HCT116 (cell line): Measurements from ENCODE around the gene GPR52. TPM values are rescaled to one million over a fixed set of nuclear protein-coding genes. Genes with fewer than 3 reads are reported as not detected.

Experiments used
- ATAC-seq: fragments of 200-7000 bp; cut with Tn5 transposase; 2 replicates; pipeline ENCODE4 v1.9.1; 2020; ENCODE audit warnings: mild to moderate bottlenecking, moderate library complexity
- BruUV-seq: library from RNA; stranded (reverse); fragments of 400-500 nt; replicated peaks from 2 replicates; lab custom pipeline; 2021; lab: Mats Ljungman, UMichigan
- CTCF ChIA-PET: fragments of 300-600 bp; sonication (Branson Sonifier 250); formaldehyde crosslinking; loops from one replicate; lab custom pipeline; 2021; ENCODE audit warnings: antibody characterized with exemption; lab: Charles Lee
- POLR2A ChIA-PET: fragments of 300-600, 350-600 bp; sonication (Branson Sonifier 250); formaldehyde crosslinking; loops from one replicate; lab custom pipeline; 2021; ENCODE audit warnings: antibody characterized with exemption; lab: Charles Lee
- RAD21 ChIA-PET, 2 experiments: fragments of 300-600 bp; sonication (Branson Sonifier 250); formaldehyde crosslinking; loops; one replicate each; lab custom pipeline; 2023; ENCODE audit warnings: low total read pairs in 2 of 2; ENCODE audit not compliant: uncharacterized antibody in 2 of 2, unreplicated experiment in 2 of 2, low non-redundant PET in 1 of 2; lab: Charles Lee
- DNase-seq: peaks from one replicate; pipeline ENCODE4 v3.0.0-alpha.2; 2010; ENCODE audit warnings: low read depth, low spot score
- H2AFZ ChIP-seq: fragments of 200-600 bp; shearing (Covaris generic), sonication (generic); 2 replicates; pipeline ENCODE4 v1.6.1; 2017; ENCODE audit warnings: low read depth, mixed run types, mixed read lengths, antibody characterized with exemption, low read length; ENCODE audit not compliant: poor library complexity, severe bottlenecking
- H3K27ac ChIP-seq: 2 replicates; pipeline ENCODE4 v1.5.1; 2012; ENCODE audit warnings: low read depth, low read length
- H3K27me3 ChIP-seq: fragments of 200-600 bp; sonication (generic); 2 replicates; pipeline ENCODE4 v1.6.1; 2016; ENCODE audit warnings: mixed run types, low read length, mixed read lengths; ENCODE audit not compliant: insufficient read depth
- H3K36me3 ChIP-seq, 2 experiments: fragments of 200-500 bp in 1 of 2; fragments of 200-600 bp in 1 of 2; sonication (Bioruptor generic) in 1 of 2; sonication (generic) in 1 of 2; 2 replicates each; pipeline versions ENCODE4 v1.5.1 to v1.6.1; 2014 to 2016; ENCODE audit warnings: low read length in 2 of 2, inconsistent platforms in 1 of 2, mixed read lengths in 1 of 2, mixed run types in 1 of 2; ENCODE audit not compliant: insufficient read depth in 2 of 2, control insufficient read depth in 1 of 2
- H3K4me1 ChIP-seq, 2 experiments: fragments of 200-600 bp in 1 of 2; sonication (generic) in 1 of 2; 2 replicates each; pipeline versions ENCODE4 v1.5.1 to v1.6.1; 2012 to 2017; ENCODE audit warnings: low read length in 2 of 2, inconsistent platforms in 1 of 2, mild to moderate bottlenecking in 1 of 2, mixed read lengths in 1 of 2, mixed run types in 1 of 2, moderate library complexity in 1 of 2; ENCODE audit not compliant: insufficient read depth in 2 of 2, control insufficient read depth in 1 of 2
- H3K4me2 ChIP-seq: fragments of 200-600 bp; sonication (generic); 2 replicates; pipeline ENCODE4 v1.6.1; 2017; ENCODE audit warnings: mixed run types, low read length, mixed read lengths
- H3K4me3 ChIP-seq, 2 experiments: fragments of 200-600 bp in 1 of 2; sonication (generic) in 1 of 2; replicated peaks in 1 of 2; 2 replicates each; pipeline ENCODE4 v1.5.1; 2011 to 2016; ENCODE audit warnings: low read length in 2 of 2, control low read depth in 1 of 2, low read depth in 1 of 2, mild to moderate bottlenecking in 1 of 2, mixed read lengths in 1 of 2, mixed run types in 1 of 2
- H3K79me2 ChIP-seq: fragments of 200-600 bp; sonication (generic); 2 replicates; pipeline ENCODE4 v1.6.1; 2017; ENCODE audit warnings: mild to moderate bottlenecking, mixed run types, low read length, moderate library complexity, mixed read lengths; ENCODE audit not compliant: insufficient read depth
- H3K9ac ChIP-seq: fragments of 200-600 bp; sonication (generic); 2 replicates; pipeline ENCODE4 v1.6.1; 2016; ENCODE audit warnings: low read length, mixed read lengths
- H3K9me2 ChIP-seq: fragments of 200-600 bp; sonication (generic), shearing (Covaris generic); 2 replicates; pipeline ENCODE4 v1.6.1; 2017; ENCODE audit warnings: mixed run types, mild to moderate bottlenecking, moderate library complexity; ENCODE audit not compliant: insufficient read depth
- H3K9me3 ChIP-seq, 2 experiments: fragments of 200-500 bp in 1 of 2; fragments of 200-600 bp in 1 of 2; sonication (Bioruptor generic) in 1 of 2; sonication (generic) in 1 of 2; 2 replicates each; pipeline ENCODE4 v1.6.1; 2014 to 2017; ENCODE audit warnings: low read length in 2 of 2, mixed read lengths in 2 of 2, inconsistent platforms in 1 of 2, low read depth in 1 of 2, mild to moderate bottlenecking in 1 of 2, mixed run types in 1 of 2, moderate library complexity in 1 of 2; ENCODE audit not compliant: control insufficient read depth in 1 of 2, insufficient read depth in 1 of 2
- H4K20me1 ChIP-seq: fragments of 200-600 bp; sonication (generic), shearing (Covaris generic); 2 replicates; pipeline ENCODE4 v1.6.1; 2017; ENCODE audit warnings: mixed run types, mild to moderate bottlenecking, moderate library complexity; ENCODE audit not compliant: insufficient read depth
- CBX3 ChIP-seq: IDR thresholded peaks from 2 replicates; pipeline ENCODE4 v1.6.1; 2012; ENCODE audit warnings: low read depth
- EGR1 ChIP-seq: IDR thresholded peaks from 2 replicates; pipeline ENCODE4 v1.6.1; 2012; ENCODE audit warnings: low read depth
- ELF1 ChIP-seq: IDR thresholded peaks from 2 replicates; pipeline ENCODE4 v1.6.1; 2012; ENCODE audit warnings: low read depth, borderline replicate concordance
- EZH2phosphoT487 ChIP-seq: fragments of 200-600 bp; IDR thresholded peaks from 2 replicates; pipeline ENCODE4 v1.6.1; 2018; ENCODE audit warnings: antibody characterized with exemption, borderline replicate concordance
- JUND ChIP-seq: IDR thresholded peaks from 2 replicates; pipeline ENCODE4 v1.6.1; 2012
- POLR2A ChIP-seq: IDR thresholded peaks from 2 replicates; pipeline ENCODE4 v1.7.0; 2011; ENCODE audit warnings: borderline replicate concordance; ENCODE audit not compliant: insufficient read depth, insufficient read length; ENCODE audit errors: extremely low read depth
- SP1 ChIP-seq: IDR thresholded peaks from 2 replicates; pipeline ENCODE4 v1.6.1; 2012; ENCODE audit warnings: low read depth
- SRF ChIP-seq: IDR thresholded peaks from 2 replicates; pipeline ENCODE4 v1.6.1; 2012; ENCODE audit warnings: low read depth
- TCF7L2 ChIP-seq: IDR thresholded peaks from 2 replicates; pipeline ENCODE4 v1.7.0; 2011; ENCODE audit warnings: borderline replicate concordance, inconsistent platforms; ENCODE audit not compliant: insufficient read depth, insufficient read length; ENCODE audit errors: extremely low read depth
- YY1 ChIP-seq: IDR thresholded peaks from 2 replicates; pipeline ENCODE4 v1.6.1; 2011; ENCODE audit warnings: low read length, low read depth, moderate library complexity, mild to moderate bottlenecking; ENCODE audit not compliant: insufficient replicate concordance; ENCODE audit errors: extremely low read depth
- ZBTB33 ChIP-seq: IDR thresholded peaks from 2 replicates; pipeline ENCODE4 v1.6.1; 2011; ENCODE audit warnings: mild to moderate bottlenecking, low read length, moderate library complexity; ENCODE audit not compliant: insufficient replicate concordance; ENCODE audit errors: extremely low read depth
- ZFX ChIP-seq: fragments of 450-650 bp; IDR thresholded peaks from 2 replicates; pipeline ENCODE4 v1.6.1; 2017
- intact Hi-C: fragments of 100-400 bp; cut with micrococcal nuclease; formaldehyde crosslinking; loops from 2 replicates; pipeline ENCODE4 v1.10.0; 2022
- total RNA-seq: library from RNA; stranded (reverse); gene quantifications from one replicate; pipeline ENCODE4 v1.2.1, GENCODE V29; 2021; ENCODE audit not compliant: unreplicated experiment
- TF ChIP-seq, protein P1 (sequence below): IDR thresholded peaks from 2 replicates; pipeline ENCODE4 v1.6.1; 2012; ENCODE audit warnings: low read depth
- TF ChIP-seq, protein P2 (sequence below), 3 experiments: fragments of 200-600 bp in 1 of 3; sonication (generic) in 1 of 3; IDR thresholded peaks in 2 of 3; conservative IDR thresholded peaks in 1 of 3; 2 replicates each; pipeline ENCODE4 v1.5.1; 2012 to 2017; ENCODE audit warnings: low read depth in 2 of 3, low read length in 2 of 3, antibody characterized with exemption in 1 of 3, borderline replicate concordance in 1 of 3, control low read depth in 1 of 3, mild to moderate bottlenecking in 1 of 3, mixed read lengths in 1 of 3, mixed run types in 1 of 3, moderate library complexity in 1 of 3; ENCODE audit not compliant: insufficient read depth in 1 of 3
- TF ChIP-seq, protein P3 (sequence below): IDR thresholded peaks from 2 replicates; pipeline ENCODE4 v1.6.1; 2012
- TF ChIP-seq, protein P4 (sequence below): IDR thresholded peaks from 2 replicates; pipeline ENCODE4 v1.6.1; 2012

Gene GPR52
- total RNA-seq, 1 experiment from 2014 or later: 0.34 TPM

DNA sequence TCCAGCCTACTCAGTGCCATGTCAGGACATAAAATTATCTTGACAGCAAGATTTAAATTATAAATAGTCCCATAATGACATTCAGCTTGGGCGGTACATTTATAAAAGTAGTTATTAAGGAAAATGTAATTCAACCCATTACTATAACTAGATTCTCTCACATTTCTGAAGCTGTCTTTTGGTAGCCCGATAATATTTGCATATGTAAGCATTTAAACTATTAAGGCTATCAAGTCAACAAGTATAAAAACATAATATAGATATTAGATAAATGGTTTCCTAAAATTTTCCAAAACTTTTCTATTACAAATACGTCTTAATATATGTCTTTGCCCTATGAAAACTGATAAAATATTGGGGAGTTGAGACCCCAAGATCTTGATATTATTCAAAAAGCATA is 21.6 kb upstream of the GPR52 start:
- no TSS peak for BruUV-seq
- H2AFZ ChIP-seq: no peak overlapping the region
- ATAC-seq: no peak
- H3K4me2 ChIP-seq: no peak overlapping the region
- H3K27me3 ChIP-seq: no peaks in the 10 kb centered on the region
- no peak overlapping the region for H3K4me3 ChIP-seq
- no peak overlapping the region for H3K9ac ChIP-seq
- no peaks in the 10 kb centered on the region for H3K36me3 ChIP-seq
- H3K79me2 ChIP-seq: no peaks in the 10 kb centered on the region
- H3K9me3 ChIP-seq: no peaks in the 10 kb centered on the region
- intact Hi-C loops: no loop called here
- no peaks in the 10 kb centered on the region for H4K20me1 ChIP-seq
- TF ChIP-seq SP1 (no peak), SRF (no peak), CBX3 (no peak), YY1 (no peak), EGR1 (no peak), JUND (no peak), EZH2phosphoT487 (no peak), TCF7L2 (no peak), POLR2A (no peak), ZFX (no peak), ELF1 (no peak), ZBTB33 (no peak)
- TF ChIP-seq, protein P1, sequence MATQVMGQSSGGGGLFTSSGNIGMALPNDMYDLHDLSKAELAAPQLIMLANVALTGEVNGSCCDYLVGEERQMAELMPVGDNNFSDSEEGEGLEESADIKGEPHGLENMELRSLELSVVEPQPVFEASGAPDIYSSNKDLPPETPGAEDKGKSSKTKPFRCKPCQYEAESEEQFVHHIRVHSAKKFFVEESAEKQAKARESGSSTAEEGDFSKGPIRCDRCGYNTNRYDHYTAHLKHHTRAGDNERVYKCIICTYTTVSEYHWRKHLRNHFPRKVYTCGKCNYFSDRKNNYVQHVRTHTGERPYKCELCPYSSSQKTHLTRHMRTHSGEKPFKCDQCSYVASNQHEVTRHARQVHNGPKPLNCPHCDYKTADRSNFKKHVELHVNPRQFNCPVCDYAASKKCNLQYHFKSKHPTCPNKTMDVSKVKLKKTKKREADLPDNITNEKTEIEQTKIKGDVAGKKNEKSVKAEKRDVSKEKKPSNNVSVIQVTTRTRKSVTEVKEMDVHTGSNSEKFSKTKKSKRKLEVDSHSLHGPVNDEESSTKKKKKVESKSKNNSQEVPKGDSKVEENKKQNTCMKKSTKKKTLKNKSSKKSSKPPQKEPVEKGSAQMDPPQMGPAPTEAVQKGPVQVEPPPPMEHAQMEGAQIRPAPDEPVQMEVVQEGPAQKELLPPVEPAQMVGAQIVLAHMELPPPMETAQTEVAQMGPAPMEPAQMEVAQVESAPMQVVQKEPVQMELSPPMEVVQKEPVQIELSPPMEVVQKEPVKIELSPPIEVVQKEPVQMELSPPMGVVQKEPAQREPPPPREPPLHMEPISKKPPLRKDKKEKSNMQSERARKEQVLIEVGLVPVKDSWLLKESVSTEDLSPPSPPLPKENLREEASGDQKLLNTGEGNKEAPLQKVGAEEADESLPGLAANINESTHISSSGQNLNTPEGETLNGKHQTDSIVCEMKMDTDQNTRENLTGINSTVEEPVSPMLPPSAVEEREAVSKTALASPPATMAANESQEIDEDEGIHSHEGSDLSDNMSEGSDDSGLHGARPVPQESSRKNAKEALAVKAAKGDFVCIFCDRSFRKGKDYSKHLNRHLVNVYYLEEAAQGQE: no peak
- TF ChIP-seq, protein P2, sequence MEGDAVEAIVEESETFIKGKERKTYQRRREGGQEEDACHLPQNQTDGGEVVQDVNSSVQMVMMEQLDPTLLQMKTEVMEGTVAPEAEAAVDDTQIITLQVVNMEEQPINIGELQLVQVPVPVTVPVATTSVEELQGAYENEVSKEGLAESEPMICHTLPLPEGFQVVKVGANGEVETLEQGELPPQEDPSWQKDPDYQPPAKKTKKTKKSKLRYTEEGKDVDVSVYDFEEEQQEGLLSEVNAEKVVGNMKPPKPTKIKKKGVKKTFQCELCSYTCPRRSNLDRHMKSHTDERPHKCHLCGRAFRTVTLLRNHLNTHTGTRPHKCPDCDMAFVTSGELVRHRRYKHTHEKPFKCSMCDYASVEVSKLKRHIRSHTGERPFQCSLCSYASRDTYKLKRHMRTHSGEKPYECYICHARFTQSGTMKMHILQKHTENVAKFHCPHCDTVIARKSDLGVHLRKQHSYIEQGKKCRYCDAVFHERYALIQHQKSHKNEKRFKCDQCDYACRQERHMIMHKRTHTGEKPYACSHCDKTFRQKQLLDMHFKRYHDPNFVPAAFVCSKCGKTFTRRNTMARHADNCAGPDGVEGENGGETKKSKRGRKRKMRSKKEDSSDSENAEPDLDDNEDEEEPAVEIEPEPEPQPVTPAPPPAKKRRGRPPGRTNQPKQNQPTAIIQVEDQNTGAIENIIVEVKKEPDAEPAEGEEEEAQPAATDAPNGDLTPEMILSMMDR (IDR thresholded peaks at IDR 0.05 in 2 of 3, conservative IDR thresholded peaks at IDR 0.05 in 1 of 3; ENCODE audit: borderline replicate concordance in 1 of 3, insufficient read depth in 1 of 3, low read depth in 2 of 3, low read length in 2 of 3): no peak
- TF ChIP-seq, protein P3, sequence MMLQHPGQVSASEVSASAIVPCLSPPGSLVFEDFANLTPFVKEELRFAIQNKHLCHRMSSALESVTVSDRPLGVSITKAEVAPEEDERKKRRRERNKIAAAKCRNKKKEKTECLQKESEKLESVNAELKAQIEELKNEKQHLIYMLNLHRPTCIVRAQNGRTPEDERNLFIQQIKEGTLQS: no peak
- TF ChIP-seq, protein P4, sequence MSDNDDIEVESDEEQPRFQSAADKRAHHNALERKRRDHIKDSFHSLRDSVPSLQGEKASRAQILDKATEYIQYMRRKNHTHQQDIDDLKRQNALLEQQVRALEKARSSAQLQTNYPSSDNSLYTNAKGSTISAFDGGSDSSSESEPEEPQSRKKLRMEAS: no peak
- H3K9me2 ChIP-seq: no peaks in the 10 kb centered on the region
- no peak overlapping the region for H3K27ac ChIP-seq
- RAD21 ChIA-PET: no interaction called here
- POLR2A ChIA-PET: no interaction called here
- CTCF ChIA-PET: no interaction called here
- H3K4me1 ChIP-seq: no peaks in the 10 kb centered on the region
- DNase-seq: no peak
